HT-29 (cell line): Measurements from ENCODE around the gene JAZF1. TPM values are rescaled to one million over a fixed set of nuclear protein-coding genes. Genes with fewer than 3 reads are reported as not detected.

ENCODE experiments used
- DNase-seq: peaks from one replicate; pipeline ENCODE4 v3.0.0-alpha.2; 2015; ENCODE audit warnings: low spot score
- total RNA-seq: library from RNA; depleted of rRNA; stranded (reverse); fragments of >200 nt; shearing (Covaris generic); gene quantifications from 2 replicates; pipeline ENCODE4 v1.2.3, GENCODE V29; 2014

JAZF1 gene
- total RNA-seq, 1 experiment from 2014 or later, result not detected

- DNase-seq, result no peak
Measured at GRCh38 chr7:27969346-27969745, 211.2 kb downstream of the JAZF1 start.

DNA sequence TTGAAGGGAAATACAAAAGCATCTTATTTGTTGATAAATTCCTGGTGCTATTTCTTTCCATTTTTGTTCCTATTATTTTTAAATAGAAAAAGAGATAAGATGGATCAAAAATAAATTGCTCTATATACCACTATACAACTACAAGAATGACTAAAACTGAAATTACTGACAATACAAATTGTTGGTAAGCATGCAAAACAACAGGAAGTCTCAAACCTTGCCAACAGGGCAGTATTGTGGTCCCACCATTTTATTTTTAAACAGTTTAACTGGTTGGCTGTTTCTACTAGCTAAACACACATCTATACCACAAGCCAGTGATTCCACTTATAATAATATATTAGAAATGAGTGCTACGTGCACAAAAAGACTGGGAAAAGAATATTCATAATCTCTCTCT, 213.0 kb downstream of the JAZF1 start:
- no peak for DNase-seq

GRCh38 chr7:27966219-27966780, 214.3 kb downstream of the JAZF1 start:
- no peak for DNase-seq

DNA sequence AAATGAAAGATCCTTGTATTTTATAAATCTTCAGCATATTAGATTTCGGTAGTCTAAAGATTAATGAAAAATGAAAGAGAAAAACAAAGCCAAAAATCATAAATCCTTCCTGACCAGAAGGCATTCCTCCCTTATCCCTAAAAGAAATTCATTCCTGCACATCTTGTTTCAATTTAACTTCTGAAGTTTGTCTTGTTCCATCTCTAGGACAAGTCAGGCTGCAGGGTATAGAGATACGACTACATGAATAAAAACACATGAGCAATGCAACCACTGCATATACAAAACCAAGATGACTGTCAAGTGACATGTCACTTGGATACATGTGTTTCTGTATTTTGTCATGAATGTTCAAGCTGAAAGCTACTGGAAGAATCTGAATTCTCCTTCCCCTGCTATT, 214.9 kb downstream of the JAZF1 start:
- DNase-seq, result no peak

DNA sequence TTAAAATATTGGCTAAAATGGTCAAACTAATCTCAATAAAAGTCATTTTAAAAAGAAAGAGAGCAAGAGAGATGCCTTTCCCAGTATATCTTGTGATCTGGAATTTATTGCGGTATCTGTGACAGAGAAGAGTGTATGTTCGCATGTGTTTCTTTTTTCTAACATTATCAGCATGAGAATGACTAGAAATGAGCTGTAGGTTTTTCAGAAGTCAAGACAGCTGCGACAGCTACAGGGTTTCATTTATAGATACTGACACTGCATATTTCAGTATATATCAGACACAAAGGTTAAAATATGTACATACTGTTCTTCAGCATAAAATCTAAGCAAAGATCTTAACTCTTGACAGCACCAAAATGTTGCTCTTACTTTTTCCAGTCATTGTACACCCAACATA, 215.8 kb downstream of the JAZF1 start:
- no peak for DNase-seq

DNA sequence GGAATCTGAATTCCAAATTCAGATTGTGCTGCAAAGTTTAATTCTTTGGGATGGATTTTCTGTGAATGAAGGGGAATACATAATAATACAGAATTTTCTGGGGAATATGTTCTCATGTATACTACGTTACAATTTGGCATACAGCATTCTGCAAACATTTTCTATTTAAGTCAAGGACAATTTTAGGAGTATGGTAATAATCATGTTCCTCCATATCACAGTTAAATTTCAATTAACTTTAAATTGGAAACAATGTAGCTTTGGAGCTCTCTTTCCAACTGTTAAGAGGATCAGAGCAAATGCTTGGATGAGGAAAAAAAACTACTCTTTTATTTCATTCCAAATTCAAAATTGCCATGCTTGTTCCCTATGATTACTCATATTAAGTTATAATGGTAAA, 217.5 kb downstream of the JAZF1 start:
- DNase-seq, result no peak

DNA sequence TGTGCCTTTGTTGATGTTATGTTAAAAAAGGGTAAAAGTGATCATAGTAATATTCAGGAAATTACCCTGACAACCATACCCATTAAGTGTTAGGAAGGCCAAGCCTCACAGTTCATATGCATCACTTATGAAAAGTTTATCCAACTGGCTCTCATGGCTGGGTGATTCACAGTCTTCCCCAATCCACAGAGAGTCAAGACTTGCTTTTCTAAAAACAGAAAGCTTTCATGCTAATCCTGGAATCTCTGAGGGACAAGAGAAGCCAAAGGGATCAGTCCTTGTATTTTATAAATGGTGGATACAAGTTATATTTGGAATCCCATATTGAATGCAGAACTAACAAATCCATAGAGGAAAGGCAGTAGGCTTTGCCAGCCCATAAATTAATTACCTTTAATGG, 218.3 kb downstream of the JAZF1 start:
- no peak for DNase-seq

GRCh38 chr7:27961255-27961654, 219.3 kb downstream of the JAZF1 start:
- peak; percentile 25 for DNase-seq

GRCh38 chr7:27960415-27960814, 220.2 kb downstream of the JAZF1 start:
- no peak for DNase-seq

- no peak for DNase-seq
Measured at GRCh38 chr7:27958933-27959548, 221.6 kb downstream of the JAZF1 start.

DNA sequence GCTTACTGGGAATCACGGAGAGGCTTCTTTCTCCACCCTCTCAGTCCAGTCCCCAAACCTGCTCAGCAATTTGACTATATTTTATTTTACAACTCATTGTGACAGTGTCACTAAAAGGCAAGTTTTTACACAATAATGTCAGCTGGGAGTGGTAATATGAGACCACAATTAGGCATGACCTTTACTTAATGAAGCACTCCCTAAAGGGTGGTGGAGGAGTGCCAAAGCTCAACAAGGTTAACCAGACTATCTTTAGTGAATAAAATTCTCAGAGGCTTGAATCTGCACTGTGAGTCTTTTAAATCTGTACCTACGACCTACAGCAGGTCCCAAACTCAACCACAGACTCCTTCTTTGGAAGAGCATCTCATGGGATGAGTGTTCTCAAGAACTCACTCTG, 225.0 kb downstream of the JAZF1 start:
- no peak for DNase-seq

- DNase-seq, result no peak
Measured at GRCh38 chr7:27955011-27955410, 225.6 kb downstream of the JAZF1 start.

GRCh38 chr7:27953777-27954176, 226.8 kb downstream of the JAZF1 start:
- no peak for DNase-seq

GRCh38 chr7:27953361-27953760, 227.2 kb downstream of the JAZF1 start:
- no peak for DNase-seq

DNA sequence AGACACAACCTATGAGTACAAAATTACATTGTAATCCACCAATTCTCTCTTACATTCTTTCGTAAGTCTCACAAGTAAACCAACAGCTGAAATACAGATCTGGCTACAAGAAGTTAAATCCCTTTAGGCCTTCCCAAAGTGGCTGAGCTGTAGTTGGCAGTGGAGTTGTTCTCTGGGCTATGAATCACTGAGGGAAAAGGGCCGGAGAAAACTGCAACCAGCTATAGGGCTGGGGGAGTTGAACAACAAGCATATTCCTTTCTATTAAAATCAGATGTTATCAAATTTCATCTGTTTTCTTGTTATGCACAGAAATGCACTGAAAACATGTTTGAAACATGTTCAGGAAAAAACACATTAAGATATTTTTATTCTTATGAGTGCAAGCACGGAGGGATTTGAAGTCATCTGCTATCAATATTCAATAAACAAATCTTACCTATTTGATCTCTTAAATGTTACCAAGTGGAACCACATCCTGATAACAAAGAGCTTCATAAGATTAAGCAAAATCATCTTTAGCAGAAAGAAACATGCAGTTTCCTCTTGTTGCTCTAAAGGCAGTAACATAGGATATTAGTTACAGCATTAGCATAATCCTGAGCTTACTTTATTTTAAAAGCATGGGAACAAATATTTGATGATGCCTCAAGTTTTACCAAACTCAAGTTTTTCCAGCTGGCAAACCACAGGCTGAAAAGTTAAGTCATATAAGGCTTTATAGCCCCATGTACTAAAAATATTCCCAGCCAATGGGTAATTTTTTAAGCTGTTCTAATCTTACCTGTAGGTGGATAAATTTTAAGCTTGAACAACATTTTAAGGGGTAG, 227.9 kb downstream of the JAZF1 start:
- no peak for DNase-seq

DNA sequence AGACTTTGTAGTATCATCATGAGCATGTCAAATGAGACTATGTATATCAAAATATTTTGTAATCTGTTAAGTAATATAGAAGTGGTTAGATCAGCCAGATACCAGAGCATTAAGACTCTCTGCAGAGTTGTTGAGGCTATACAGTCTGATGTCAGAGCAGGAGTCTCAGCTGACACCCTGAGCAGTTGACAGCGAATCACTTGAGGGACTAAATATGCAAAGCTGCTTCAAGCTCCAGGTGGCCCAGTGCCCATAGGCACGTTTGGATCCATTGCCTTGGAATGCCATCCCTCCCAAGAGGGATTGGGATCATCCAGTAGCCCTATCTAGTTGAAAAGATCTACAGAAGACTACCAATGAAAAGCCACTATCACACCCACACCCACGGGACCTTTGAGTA, 230.5 kb downstream of the JAZF1 start:
- DNase-seq, result no peak

DNA sequence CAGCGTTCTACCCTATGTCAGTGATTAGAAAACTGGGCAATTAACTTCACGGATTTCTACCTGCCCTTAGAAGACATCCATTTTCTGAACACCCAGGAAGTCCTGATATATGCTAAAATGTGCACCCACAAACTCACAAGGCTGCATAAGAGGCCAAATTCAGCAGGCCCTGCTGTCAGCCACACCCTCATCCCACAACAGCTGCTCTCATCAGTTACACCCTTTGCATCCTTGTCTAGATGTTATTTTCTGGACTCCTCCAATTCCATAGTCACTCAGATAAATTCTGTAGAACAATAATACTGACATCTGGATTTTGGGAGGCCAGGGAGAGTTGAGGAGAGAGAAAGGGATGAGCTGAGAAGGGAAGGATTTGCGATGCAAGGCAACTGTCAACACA, 231.7 kb downstream of the JAZF1 start:
- DNase-seq, result no peak

DNA sequence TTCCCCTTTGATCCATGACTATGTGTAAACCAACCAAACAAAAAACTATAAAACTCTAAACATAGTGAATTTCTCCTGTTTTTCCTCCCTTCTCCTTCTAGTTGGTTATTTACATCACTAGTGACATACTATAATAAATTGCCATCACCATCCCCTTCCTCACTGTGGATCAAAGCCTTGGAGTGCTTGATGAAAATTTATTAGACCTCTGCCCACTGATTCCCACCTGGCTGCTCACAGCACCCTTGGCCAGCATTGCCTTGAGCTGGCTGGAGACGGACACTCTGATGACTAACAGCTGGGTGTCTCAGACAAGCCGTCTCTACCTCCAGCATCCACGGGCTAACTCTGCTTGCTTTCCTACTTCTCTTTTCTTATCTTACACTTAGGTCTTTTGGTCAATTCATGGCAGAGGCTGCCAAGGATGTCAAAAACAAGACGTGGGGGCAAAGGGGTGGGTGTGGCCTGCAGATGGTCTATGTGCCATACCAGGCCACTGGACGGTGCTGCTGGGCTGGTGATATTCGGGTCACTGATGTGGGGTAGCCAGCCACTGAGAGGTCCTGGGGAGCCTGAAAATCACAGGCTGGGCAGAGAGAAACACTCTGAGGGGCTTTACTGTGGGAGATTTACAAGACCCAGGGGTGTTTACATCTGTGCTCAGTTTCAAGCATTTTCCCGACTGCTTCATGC, 232.9 kb downstream of the JAZF1 start:
- DNase-seq, result no peak

DNA sequence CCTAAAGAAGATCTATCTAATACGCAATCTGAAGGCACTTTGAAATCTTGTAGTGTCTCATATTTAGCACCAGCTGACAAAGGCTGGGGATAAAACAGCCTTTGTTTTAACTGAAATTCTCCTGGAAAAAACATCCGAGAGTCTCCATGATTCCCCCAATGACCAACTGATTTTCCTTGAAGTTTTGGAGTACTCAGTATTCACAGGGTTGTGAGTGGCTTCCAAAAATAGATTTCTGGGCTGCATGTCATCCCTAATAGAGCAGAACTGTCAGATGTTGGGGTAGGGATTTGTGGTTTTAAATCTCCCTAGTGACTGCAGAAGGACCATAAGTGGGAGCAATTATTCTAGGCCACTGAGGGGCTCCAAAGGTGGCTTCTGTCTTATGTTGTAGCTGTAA, 234.2 kb downstream of the JAZF1 start:
- DNase-seq, result no peak

- DNase-seq, result no peak
Measured at GRCh38 chr7:27945058-27945795, 235.4 kb downstream of the JAZF1 start.

GRCh38 chr7:27944643-27945042, 236.0 kb downstream of the JAZF1 start:
- no peak for DNase-seq

DNA sequence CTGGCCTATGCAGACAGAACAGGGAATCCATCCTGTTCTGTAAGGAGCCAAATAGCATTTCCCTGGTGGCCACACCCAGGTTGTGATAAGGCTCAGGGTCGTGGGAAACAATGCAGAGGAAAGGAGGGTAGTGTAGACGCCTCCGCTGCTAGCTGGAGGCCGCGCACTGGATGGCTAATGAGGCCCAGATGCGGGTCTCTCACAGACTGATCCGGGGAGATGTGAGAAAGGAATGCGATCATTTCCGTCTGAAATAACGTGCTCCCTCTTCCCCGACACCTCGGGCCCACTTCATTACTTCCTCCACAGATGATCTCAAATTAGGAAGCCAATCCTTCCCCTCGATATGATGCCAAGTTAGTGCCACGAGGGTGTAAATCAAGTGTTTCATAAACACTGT, 237.4 kb downstream of the JAZF1 start:
- no peak for DNase-seq
